ENCODE measurements around the gene SUMO4. TPM values are rescaled to one million over a fixed set of nuclear protein-coding genes. Genes with fewer than 3 reads are reported as not detected.

The SUMO4 gene
- total and polyA plus RNA-seq, 2 of the 8 experiments (the other 6 are each of a cell fraction or from before 2014, with no cell fraction given), result 0.09 to 1.3 TPM

DNA sequence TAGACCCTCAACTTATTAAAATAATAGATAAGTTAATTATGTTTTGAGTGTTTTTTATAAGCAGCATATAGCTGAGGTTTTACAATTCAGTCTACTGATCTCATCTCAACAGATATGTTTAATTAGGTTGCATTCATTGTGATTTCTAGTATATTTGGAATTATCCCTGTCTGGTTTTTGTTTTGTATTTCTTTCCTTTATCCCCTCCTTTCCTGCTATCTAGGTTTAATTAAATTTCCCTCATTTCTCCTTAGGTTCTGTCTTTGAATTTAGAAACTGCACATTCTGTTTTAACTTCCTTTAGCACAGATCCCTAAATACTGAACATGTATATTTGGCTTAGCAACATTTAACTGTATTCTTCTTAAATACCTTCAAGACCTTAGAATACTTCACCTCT, 4.9 kb upstream of the SUMO4 start:
- CTCF ChIA-PET (ENCODE audit: partially characterized antibody), result interaction anchor here (0.5 to 1.0 kb wide), 5 partner anchors 30 to 306 kb away, joined by 3 to 4 read pairs (median 3); no protein-coding TSS in a partner anchor
- no peaks in the 10 kb centered on the region for H4K20me1 ChIP-seq (replicated peaks in 1 of 2; ENCODE audit: control insufficient read depth in 1 of 2, insufficient read depth in 2 of 2, low read length in 2 of 2)
- no peak overlapping the region for H4K8ac ChIP-seq (ENCODE audit: extremely low read depth, insufficient read depth, low read length)
- H3K9me3 ChIP-seq (ENCODE audit: insufficient read depth in 2 of 2, low read depth in 1 of 2, low read length in 1 of 2), result no peaks in the 10 kb centered on the region
- no peak overlapping the region for H2AK5ac ChIP-seq (ENCODE audit: low read depth, low read length)
- H2AFZ ChIP-seq (ENCODE audit: low read length), result no peak overlapping the region
- H3K4me3 ChIP-seq (ENCODE audit: extremely low read depth in 1 of 4, insufficient read depth in 2 of 4, low read depth in 3 of 4, low read length in 4 of 4), result no peak overlapping the region
- no peaks in the 10 kb centered on the region for H3K23me2 ChIP-seq (ENCODE audit: low read depth, low read length)
- POLR2A ChIA-PET (ENCODE audit: partially characterized antibody), result no interaction called here
- no peak overlapping the region for H2BK5ac ChIP-seq (ENCODE audit: low read depth, low read length)
- FAIRE-seq (no peak), DNase-seq (ENCODE audit: low read depth in 1 of 2, low spot score in 2 of 2) (no peak)
- H2BK12ac ChIP-seq (ENCODE audit: low read depth, low read length), result no peak overlapping the region
- H3K23ac ChIP-seq (ENCODE audit: insufficient read length), result no peak overlapping the region
- H3K18ac ChIP-seq (ENCODE audit: extremely low read depth, low read length), result no peak overlapping the region
- H3K36me3 ChIP-seq (ENCODE audit: control insufficient read depth in 2 of 4, insufficient read depth in 4 of 4, low read length in 3 of 4), result peaks cover under 1 to 22% (median 3%) of the 10 kb centered on the region in 4 experiments; a peak in 6 of 8 replicates
- no peak overlapping the region for H4K91ac ChIP-seq (replicated peaks; ENCODE audit: insufficient read length, low read length)
- no peak overlapping the region for H3K4ac ChIP-seq (replicated peaks; ENCODE audit: insufficient read length, low read depth, low read length)
- no peak overlapping the region for H2BK120ac ChIP-seq (replicated peaks; ENCODE audit: low read depth, low read length)
- H2BK20ac ChIP-seq (ENCODE audit: low read length), result no peak overlapping the region
- H3K27me3 ChIP-seq (replicated peaks in 1 of 4; ENCODE audit: control insufficient read depth in 3 of 4, extremely low read depth in 1 of 4, insufficient read depth in 3 of 4, low read length in 3 of 4), result no peaks in the 10 kb centered on the region
- H2BK15ac ChIP-seq (ENCODE audit: low read length), result no peak overlapping the region
- no peak overlapping the region for H4K5ac ChIP-seq (ENCODE audit: insufficient read length, low read depth, low read length)
- no peak overlapping the region for H3K27ac ChIP-seq (ENCODE audit: low read depth, low read length)
- no peak overlapping the region for H3K4me2 ChIP-seq (ENCODE audit: insufficient read depth in 1 of 2, low read depth in 2 of 2, low read length in 2 of 2)
- H3K9ac ChIP-seq (replicated peaks in 1 of 4; ENCODE audit: extremely low read depth in 1 of 4, low read depth in 3 of 4, low read length in 3 of 4), result no peak overlapping the region
- H3K56ac ChIP-seq (replicated peaks; ENCODE audit: insufficient read length, low read depth, low read length), result no peak overlapping the region
- H3K4me1 ChIP-seq (replicated peaks in 1 of 4; ENCODE audit: control insufficient read depth in 3 of 4, insufficient read depth in 4 of 4, low read length in 3 of 4), result no peaks in the 10 kb centered on the region
- no peaks in the 10 kb centered on the region; the same call in 1 of the 2 replicates for H3K79me1 ChIP-seq (ENCODE audit: low read depth, low read length)
- H3K79me2 ChIP-seq (ENCODE audit: control insufficient read depth in 1 of 2, insufficient read depth in 2 of 2, low read length in 2 of 2), result peaks cover 0 to 20% of the 10 kb centered on the region in 2 experiments; a peak in 1 of 4 replicates
- H3K14ac ChIP-seq (ENCODE audit: insufficient read length), result no peak overlapping the region
- TF ChIP-seq TAF7 (optimal IDR thresholded peaks at IDR 0.05; ENCODE audit: borderline replicate concordance, low read depth, low read length), result no peak
- TF ChIP-seq, protein P1, sequence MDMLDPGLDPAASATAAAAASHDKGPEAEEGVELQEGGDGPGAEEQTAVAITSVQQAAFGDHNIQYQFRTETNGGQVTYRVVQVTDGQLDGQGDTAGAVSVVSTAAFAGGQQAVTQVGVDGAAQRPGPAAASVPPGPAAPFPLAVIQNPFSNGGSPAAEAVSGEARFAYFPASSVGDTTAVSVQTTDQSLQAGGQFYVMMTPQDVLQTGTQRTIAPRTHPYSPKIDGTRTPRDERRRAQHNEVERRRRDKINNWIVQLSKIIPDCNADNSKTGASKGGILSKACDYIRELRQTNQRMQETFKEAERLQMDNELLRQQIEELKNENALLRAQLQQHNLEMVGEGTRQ (IDR thresholded peaks at IDR 0.05; ENCODE audit: low read length), result no peak
- TF ChIP-seq, protein P2, sequence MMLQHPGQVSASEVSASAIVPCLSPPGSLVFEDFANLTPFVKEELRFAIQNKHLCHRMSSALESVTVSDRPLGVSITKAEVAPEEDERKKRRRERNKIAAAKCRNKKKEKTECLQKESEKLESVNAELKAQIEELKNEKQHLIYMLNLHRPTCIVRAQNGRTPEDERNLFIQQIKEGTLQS (IDR thresholded peaks at IDR 0.05; ENCODE audit: insufficient read depth, low read depth, low read length), result no peak

Data from H1 (cell line).